ENCODE results near the gene HSFX1.
"Not testable (repeated sequence)": the region's sequence is repeated elsewhere in the genome, so short reads cannot be mapped to it uniquely, and the experiment has no call there.

Gene HSFX1

DNA sequence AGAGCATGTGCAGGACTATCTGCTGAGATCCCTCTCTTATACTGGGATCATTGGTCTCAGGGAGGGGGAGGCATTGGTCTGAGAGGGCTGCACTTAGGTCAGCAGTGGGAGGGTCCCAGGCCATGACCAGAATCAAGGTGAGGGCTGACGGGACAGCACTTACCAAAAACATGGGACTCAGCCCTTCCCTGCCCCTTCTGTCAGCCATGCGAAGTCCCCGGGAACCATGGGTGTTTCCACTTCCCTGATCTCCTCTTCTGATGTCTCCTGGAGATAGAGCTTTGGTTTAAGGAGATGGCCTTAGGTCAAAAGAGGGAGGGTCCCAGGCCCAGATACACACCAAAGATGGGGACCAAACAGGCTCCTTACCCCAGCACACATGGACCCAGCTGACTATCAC lies 12.9 kb upstream of the HSFX1 start:
- no peak overlapping the region for H3K27ac Mint-ChIP-seq
- no peak for DNase-seq

GRCh38 chrX:149761858-149762674 lies 11.8 kb upstream of the HSFX1 start:
- H3K4me3 Mint-ChIP-seq; H3K27ac Mint-ChIP-seq; H3K36me3 Mint-ChIP-seq (ENCODE audit: low read depth); DNase-seq; H3K4me1 Mint-ChIP-seq; H3K27me3 Mint-ChIP-seq (ENCODE audit: low read depth, poor library complexity): not testable (repeated sequence)
- H3K9me3 Mint-ChIP-seq = peaks cover 59% of the 10 kb centered on the region

More for the DNA sequence above, 12.9 kb upstream of the HSFX1 start:
- Mint-ChIP-seq H3K27me3 (ENCODE audit: low read depth, poor library complexity) (peaks cover 8% of the 10 kb centered on the region), H3K4me3 (no peak overlapping the region), H3K9me3 (peaks cover 64% of the 10 kb centered on the region), H3K4me1 (no peaks in the 10 kb centered on the region), H3K36me3 (ENCODE audit: low read depth) (no peaks in the 10 kb centered on the region)
- no peak for TF ChIP-seq CTCF (IDR thresholded peaks at IDR 0.05)

DNA sequence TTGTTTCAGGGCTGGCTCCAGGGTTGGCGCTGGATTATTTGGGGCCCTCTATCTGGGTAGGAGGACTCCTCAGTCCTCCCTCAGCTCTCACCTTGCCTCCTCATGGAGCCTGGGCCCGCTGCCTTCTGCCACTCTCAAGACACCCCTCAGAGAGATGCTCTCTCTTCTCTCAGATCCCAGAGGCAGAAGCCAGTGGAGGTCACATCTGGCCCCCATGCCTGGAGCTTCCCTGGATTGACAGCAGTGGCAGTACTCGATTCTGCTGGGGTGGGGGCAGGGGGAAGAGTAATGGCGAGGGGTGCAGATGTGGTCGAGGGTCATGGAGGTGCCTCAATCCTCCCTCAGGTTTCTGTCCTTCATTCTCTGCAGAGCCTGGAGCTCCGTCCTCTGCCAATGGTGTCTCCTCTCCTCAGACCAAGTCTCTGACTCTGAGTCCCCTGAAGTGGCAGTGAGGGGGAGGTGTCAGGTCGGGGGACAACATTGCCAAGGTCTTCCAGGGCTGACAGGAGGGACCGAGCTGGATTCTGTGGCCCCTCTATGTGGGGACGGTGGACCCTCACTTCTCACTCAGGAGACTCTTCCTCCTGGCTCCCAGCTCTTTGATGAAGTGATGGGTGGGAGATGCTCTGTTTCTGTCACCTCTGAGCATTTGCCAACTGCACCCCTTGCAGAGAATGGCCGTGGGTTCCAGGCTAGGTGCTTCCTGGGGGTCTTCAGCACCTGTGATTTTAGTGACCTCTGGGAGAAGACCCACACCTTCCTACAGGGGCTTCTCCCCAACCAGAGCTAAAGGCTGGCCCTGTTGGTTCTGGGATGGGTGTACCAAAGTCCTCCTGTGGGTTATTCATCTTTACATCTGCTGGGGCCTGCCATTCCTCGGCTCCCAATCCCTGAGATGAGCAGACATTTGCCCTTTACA lies 10.9 kb upstream of the HSFX1 start:
- no peaks in the 10 kb centered on the region for H3K4me1 Mint-ChIP-seq
- peaks cover 60% of the 10 kb centered on the region for H3K9me3 Mint-ChIP-seq
- H3K27me3 Mint-ChIP-seq (ENCODE audit: low read depth, poor library complexity) = peaks cover 8% of the 10 kb centered on the region
- H3K4me3 Mint-ChIP-seq = no peak overlapping the region
- no peak overlapping the region for H3K27ac Mint-ChIP-seq
- no peak for TF ChIP-seq CTCF (IDR thresholded peaks at IDR 0.05)
- no peak for DNase-seq
- no peaks in the 10 kb centered on the region for H3K36me3 Mint-ChIP-seq (ENCODE audit: low read depth)

DNA sequence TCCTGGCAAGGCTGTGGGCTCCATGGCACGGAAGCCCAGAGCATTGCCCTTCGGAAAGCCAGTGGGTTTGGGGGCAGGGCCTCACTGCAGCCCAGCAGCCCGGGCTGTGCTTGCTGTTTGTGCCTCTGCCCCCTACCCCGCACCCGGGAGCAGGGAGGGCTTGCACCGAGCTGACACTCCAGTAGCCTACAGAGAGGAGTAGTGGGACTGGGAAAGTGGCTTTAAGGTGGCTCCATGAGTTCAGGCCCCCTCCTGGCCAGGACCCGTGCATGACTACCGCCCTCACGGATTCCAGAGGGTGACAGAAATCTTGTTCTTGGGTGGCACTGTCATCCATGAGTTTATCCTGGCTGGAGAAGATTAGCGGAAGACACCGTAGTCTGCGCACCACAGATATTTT lies 3.5 kb upstream of the HSFX1 start:
- not testable (repeated sequence) for H3K4me3 Mint-ChIP-seq; DNase-seq; H3K36me3 Mint-ChIP-seq (ENCODE audit: low read depth); H3K4me1 Mint-ChIP-seq; H3K9me3 Mint-ChIP-seq; H3K27ac Mint-ChIP-seq; H3K27me3 Mint-ChIP-seq (ENCODE audit: low read depth, poor library complexity)

DNA sequence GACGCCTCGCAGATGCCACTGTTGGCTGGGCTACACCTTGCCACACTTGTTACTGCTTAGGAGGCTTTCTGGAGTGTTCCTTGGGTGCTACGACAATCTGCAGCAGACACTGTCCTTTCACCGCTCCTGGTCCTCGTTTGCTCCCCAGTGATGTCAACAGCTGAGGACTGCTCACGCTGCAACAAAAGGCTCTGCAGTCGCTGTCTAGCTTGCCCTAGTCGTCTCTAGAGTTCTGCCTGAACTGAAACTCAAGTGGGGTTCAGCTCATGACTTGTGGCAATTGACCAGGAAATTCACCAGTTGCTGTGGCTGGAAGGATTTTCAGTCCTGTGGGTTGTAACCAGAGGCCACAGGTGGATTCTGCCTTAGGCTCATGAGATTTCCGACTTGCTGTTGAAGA lies 842 bp upstream of the HSFX1 start:
- not testable (repeated sequence) for DNase-seq; H3K4me3 Mint-ChIP-seq; H3K4me1 Mint-ChIP-seq; H3K27ac Mint-ChIP-seq; H3K9me3 Mint-ChIP-seq; H3K27me3 Mint-ChIP-seq (ENCODE audit: low read depth, poor library complexity); H3K36me3 Mint-ChIP-seq (ENCODE audit: low read depth)

DNA sequence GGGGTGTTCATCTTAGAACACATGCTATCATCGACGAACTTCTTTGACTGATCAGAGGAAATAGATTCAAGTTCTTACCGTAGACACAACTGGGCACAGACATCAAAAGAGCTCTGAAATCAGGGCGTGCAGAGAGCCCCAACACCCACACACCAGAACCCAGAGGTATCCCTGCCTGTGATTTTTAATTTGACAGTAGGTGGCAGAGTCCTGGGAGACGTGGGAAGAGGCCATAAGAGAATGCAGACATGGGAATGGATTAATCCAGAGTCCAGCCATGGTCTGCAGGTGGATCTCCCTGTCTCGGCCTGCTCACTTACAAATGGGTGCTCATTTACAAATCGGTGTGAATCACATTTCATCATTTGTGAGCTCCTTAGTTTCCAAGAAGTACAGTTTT lies 4.1 kb downstream of the HSFX1 start:
- not testable (repeated sequence) for H3K27ac Mint-ChIP-seq; H3K27me3 Mint-ChIP-seq (ENCODE audit: low read depth, poor library complexity); DNase-seq; H3K4me1 Mint-ChIP-seq; H3K36me3 Mint-ChIP-seq (ENCODE audit: low read depth); H3K9me3 Mint-ChIP-seq; H3K4me3 Mint-ChIP-seq

DNA sequence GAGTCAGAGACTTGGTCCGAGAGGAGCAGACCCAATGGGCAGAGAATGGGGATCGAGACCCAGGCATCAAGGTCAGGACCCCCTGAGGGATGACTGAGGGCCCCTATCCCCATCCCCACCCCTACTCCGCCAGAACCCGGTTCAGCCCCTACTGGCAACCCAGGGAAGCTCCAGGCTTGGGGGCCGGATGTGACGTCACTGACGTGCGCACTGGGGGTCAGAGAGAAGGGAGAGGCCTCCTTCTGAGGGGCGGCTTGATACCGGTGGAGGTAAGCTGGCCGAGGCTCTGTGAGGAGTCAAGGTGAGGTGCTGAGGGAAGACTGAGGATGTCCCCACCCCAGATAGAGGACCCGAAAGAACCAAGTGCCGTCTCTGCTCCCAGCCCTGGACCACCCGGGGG lies 7.9 kb downstream of the HSFX1 start, which contains the start of gene MAGEA9:
Gene MAGEA9 (plus strand): TSS at position 204 of the 400 bp plus-strand sequence. CDS start 4,281 bp downstream, outside the sequence.
- H3K36me3 Mint-ChIP-seq (ENCODE audit: low read depth); H3K9me3 Mint-ChIP-seq; H3K27ac Mint-ChIP-seq; H3K4me3 Mint-ChIP-seq; H3K27me3 Mint-ChIP-seq (ENCODE audit: low read depth, poor library complexity); DNase-seq; H3K4me1 Mint-ChIP-seq: not testable (repeated sequence)

- peaks cover 13% of the 10 kb centered on the region for H3K4me1 Mint-ChIP-seq
- H3K9me3 Mint-ChIP-seq = peaks cover 33% of the 10 kb centered on the region
- not testable (repeated sequence) for DNase-seq; H3K4me3 Mint-ChIP-seq; H3K27me3 Mint-ChIP-seq (ENCODE audit: low read depth, poor library complexity); H3K36me3 Mint-ChIP-seq (ENCODE audit: low read depth); H3K27ac Mint-ChIP-seq
These were observed 21.7 kb downstream of the HSFX1 start for GRCh38 chrX:149795531-149795930.

All from nephron progenitor cell (in vitro differentiated cells).